Mucosa of stomach (tissue), 1 donor: ENCODE data around the gene SLC1A4.
"Not testable (repeated sequence)": the region's sequence is repeated elsewhere in the genome, so short reads cannot be mapped to it uniquely, and the experiment has no call there.

ENCODE experiments used
- H3K27me3 ChIP-seq: one replicate; pipeline ENCODE4 v1.7.0; 2013; ENCODE audit warnings: mild to moderate bottlenecking, low read length; ENCODE audit not compliant: control insufficient read depth, insufficient read depth
- H3K36me3 ChIP-seq: one replicate; pipeline ENCODE4 v1.7.0; 2013; ENCODE audit warnings: low read length; ENCODE audit not compliant: control insufficient read depth, insufficient read depth
- H3K4me1 ChIP-seq: one replicate; pipeline ENCODE4 v1.7.0; 2013; ENCODE audit warnings: mild to moderate bottlenecking, low read length; ENCODE audit not compliant: control insufficient read depth, insufficient read depth
- H3K4me3 ChIP-seq: one replicate; pipeline ENCODE4 v1.7.0; 2013; ENCODE audit warnings: low read length
- H3K9ac ChIP-seq: one replicate; pipeline ENCODE4 v1.7.0; 2013; ENCODE audit warnings: mild to moderate bottlenecking, low read length, moderate library complexity
- H3K9me3 ChIP-seq: one replicate; pipeline ENCODE4 v1.7.0; 2013; ENCODE audit warnings: mild to moderate bottlenecking, low read length, moderate library complexity; ENCODE audit not compliant: control insufficient read depth
- donor health status: Pancreatic carcinoma.

Gene SLC1A4

GRCh38 chr2:65033667-65034066 lies 44.5 kb downstream of the SLC1A4 start:
- H3K9me3 ChIP-seq, H3K4me1 ChIP-seq, H3K36me3 ChIP-seq, H3K9ac ChIP-seq, H3K27me3 ChIP-seq, H3K4me3 ChIP-seq: not testable (repeated sequence)

- no peak overlapping the region for H3K9ac ChIP-seq
- H3K9me3 ChIP-seq = no peaks in the 10 kb centered on the region
- H3K4me3 ChIP-seq = no peak overlapping the region
- H3K36me3 ChIP-seq = no peaks in the 10 kb centered on the region
- H3K4me1 ChIP-seq = peaks cover 8% of the 10 kb centered on the region
- H3K27me3 ChIP-seq = no peaks in the 10 kb centered on the region
Measured at GRCh38 chr2:65035351-65035943, 46.2 kb downstream of the SLC1A4 start.

GRCh38 chr2:65037178-65037577 lies 48.0 kb downstream of the SLC1A4 start:
- H3K4me1 ChIP-seq = peaks cover 4% of the 10 kb centered on the region
- H3K27me3 ChIP-seq = no peaks in the 10 kb centered on the region
- H3K36me3 ChIP-seq = no peaks in the 10 kb centered on the region
- no peaks in the 10 kb centered on the region for H3K9me3 ChIP-seq
- H3K9ac ChIP-seq = no peak overlapping the region
- H3K4me3 ChIP-seq = no peak overlapping the region

- no peaks in the 10 kb centered on the region for H3K4me1 ChIP-seq
- H3K9ac ChIP-seq = no peak overlapping the region
- no peak overlapping the region for H3K4me3 ChIP-seq
- H3K9me3 ChIP-seq = peaks cover 4% of the 10 kb centered on the region
- no peaks in the 10 kb centered on the region for H3K27me3 ChIP-seq
- no peaks in the 10 kb centered on the region for H3K36me3 ChIP-seq
Measured at GRCh38 chr2:65039640-65040039, 50.4 kb downstream of the SLC1A4 start.

- H3K27me3 ChIP-seq = no peaks in the 10 kb centered on the region
- no peak overlapping the region for H3K4me3 ChIP-seq
- H3K36me3 ChIP-seq = no peaks in the 10 kb centered on the region
- H3K4me1 ChIP-seq = no peaks in the 10 kb centered on the region
- peaks cover 4% of the 10 kb centered on the region for H3K9me3 ChIP-seq
- H3K9ac ChIP-seq = no peak overlapping the region
Measured at GRCh38 chr2:65040400-65041261, 51.4 kb downstream of the SLC1A4 start.

GRCh38 chr2:65043001-65043400 lies 53.8 kb downstream of the SLC1A4 start:
- H3K27me3 ChIP-seq = no peaks in the 10 kb centered on the region
- peaks cover 4% of the 10 kb centered on the region for H3K9me3 ChIP-seq
- no peak overlapping the region for H3K4me3 ChIP-seq
- H3K9ac ChIP-seq = no peak overlapping the region
- no peaks in the 10 kb centered on the region for H3K36me3 ChIP-seq
- H3K4me1 ChIP-seq = no peaks in the 10 kb centered on the region

- Histone ChIP-seq H3K4me3 (no peak overlapping the region), H3K27me3 (no peaks in the 10 kb centered on the region), H3K9me3 (peaks cover 4% of the 10 kb centered on the region), H3K36me3 (no peaks in the 10 kb centered on the region), H3K9ac (no peak overlapping the region), H3K4me1 (no peaks in the 10 kb centered on the region)
Measured at GRCh38 chr2:65044097-65044735, 55.0 kb downstream of the SLC1A4 start.

GRCh38 chr2:65045651-65046050 lies 56.5 kb downstream of the SLC1A4 start:
- H3K9ac ChIP-seq = no peak overlapping the region
- H3K9me3 ChIP-seq = peaks cover 4% of the 10 kb centered on the region
- H3K36me3 ChIP-seq = no peaks in the 10 kb centered on the region
- H3K4me1 ChIP-seq = no peaks in the 10 kb centered on the region
- no peak overlapping the region for H3K4me3 ChIP-seq
- H3K27me3 ChIP-seq = no peaks in the 10 kb centered on the region

- H3K27me3 ChIP-seq = no peaks in the 10 kb centered on the region
- H3K9ac ChIP-seq = no peak overlapping the region
- H3K36me3 ChIP-seq = no peaks in the 10 kb centered on the region
- H3K4me3 ChIP-seq = no peak overlapping the region
- H3K9me3 ChIP-seq = peaks cover 4% of the 10 kb centered on the region
- no peaks in the 10 kb centered on the region for H3K4me1 ChIP-seq
Measured at GRCh38 chr2:65046633-65047407, 57.6 kb downstream of the SLC1A4 start.

- peaks cover 4% of the 10 kb centered on the region for H3K9me3 ChIP-seq
- no peaks in the 10 kb centered on the region for H3K36me3 ChIP-seq
- no peak overlapping the region for H3K4me3 ChIP-seq
- no peak overlapping the region for H3K9ac ChIP-seq
- no peaks in the 10 kb centered on the region for H3K27me3 ChIP-seq
- H3K4me1 ChIP-seq = no peaks in the 10 kb centered on the region
Measured at GRCh38 chr2:65049010-65049639, 59.9 kb downstream of the SLC1A4 start.

GRCh38 chr2:65050931-65051330 lies 61.7 kb downstream of the SLC1A4 start:
- H3K4me1 ChIP-seq = peaks cover 4% of the 10 kb centered on the region
- no peaks in the 10 kb centered on the region for H3K36me3 ChIP-seq
- no peaks in the 10 kb centered on the region for H3K9me3 ChIP-seq
- no peak overlapping the region for H3K9ac ChIP-seq
- H3K4me3 ChIP-seq = no peak overlapping the region
- H3K27me3 ChIP-seq = no peaks in the 10 kb centered on the region
